ENCODE results near the gene ALDH1A1. TPM values are rescaled to one million over a fixed set of nuclear protein-coding genes. Genes with fewer than 3 reads are reported as not detected.
"Not testable (repeated sequence)": the region's sequence is repeated elsewhere in the genome, so short reads cannot be mapped to it uniquely, and the experiment has no call there.

Gene ALDH1A1
- total RNA-seq, 1 donor from 2014 or later: 136 TPM

DNA sequence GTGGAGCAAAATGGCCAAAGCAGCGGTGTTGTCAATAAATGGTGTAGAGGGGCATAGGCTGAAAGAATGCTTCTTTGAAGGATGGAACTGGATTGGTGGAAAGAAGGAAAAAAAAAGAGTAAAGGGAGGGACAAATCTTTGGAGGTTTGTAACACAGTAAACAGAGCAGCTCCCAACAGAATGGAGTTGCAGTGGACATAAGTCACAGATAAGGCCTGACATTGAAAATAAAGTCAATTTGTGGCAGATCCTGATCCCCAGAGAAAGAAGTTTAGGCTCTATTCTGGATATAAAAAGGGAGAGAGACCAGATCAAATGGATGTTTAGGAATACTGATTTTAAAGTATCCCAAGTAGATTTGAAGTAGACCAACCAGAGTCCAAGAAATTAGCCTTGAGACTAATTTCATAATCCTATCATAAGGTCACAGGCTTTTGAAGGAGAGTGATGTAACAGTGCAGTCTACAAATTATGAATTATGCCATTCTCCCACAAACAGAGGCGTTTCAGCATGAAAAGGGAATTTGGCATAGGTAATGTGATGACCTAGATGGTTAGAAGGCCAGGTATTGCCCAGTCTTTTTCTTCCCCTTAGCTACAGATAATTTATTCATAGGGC, 8.9 kb downstream of the ALDH1A1 start:
- no peak for DNase-seq (ENCODE audit: low spot score)

DNA sequence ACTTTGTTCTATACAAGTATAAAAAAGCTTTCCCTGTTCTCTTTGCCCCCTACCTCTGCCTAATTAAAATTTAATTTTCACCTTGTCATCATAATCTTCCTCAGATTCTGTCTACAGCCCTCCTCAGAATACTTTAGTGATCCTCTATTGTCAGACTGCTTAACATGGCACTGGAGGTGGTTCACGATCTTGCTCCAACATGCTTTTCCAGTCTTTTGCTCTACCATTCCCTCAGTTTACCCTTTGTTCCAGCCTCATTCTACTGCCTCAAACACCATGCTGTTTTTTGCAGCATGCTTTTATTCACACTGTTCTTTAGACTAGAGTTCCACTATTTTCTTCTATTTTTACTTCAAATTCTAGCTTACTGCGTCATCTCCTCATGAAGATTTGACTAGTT, 10.4 kb downstream of the ALDH1A1 start:
- no peak for DNase-seq (ENCODE audit: low spot score)

- not testable (repeated sequence) for DNase-seq (ENCODE audit: low spot score)
Measured at GRCh38 chr9:72939581-72939980, 13.3 kb downstream of the ALDH1A1 start.

DNA sequence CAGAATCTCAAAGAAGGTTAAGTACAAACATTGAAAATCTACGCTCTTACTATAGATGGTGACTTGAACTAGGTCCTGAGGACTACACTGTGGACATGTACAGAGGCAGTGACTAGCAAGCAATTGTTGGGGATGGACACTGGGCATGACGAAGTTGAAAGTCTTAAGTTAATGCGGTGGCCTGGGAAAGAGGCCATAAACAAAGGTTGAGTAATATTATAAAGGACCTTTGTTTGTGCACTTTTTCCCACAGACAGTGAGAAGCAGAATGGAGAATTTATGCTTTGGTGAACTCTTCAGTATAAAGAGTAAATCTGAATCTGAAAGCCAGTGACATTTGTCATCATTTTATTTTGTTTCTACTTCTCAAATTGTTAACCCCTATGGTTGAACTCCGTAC, 15.3 kb downstream of the ALDH1A1 start:
- DNase-seq (ENCODE audit: low spot score): no peak

- DNase-seq (ENCODE audit: low spot score): no peak
Measured at GRCh38 chr9:72936679-72937078, 16.2 kb downstream of the ALDH1A1 start.

DNA sequence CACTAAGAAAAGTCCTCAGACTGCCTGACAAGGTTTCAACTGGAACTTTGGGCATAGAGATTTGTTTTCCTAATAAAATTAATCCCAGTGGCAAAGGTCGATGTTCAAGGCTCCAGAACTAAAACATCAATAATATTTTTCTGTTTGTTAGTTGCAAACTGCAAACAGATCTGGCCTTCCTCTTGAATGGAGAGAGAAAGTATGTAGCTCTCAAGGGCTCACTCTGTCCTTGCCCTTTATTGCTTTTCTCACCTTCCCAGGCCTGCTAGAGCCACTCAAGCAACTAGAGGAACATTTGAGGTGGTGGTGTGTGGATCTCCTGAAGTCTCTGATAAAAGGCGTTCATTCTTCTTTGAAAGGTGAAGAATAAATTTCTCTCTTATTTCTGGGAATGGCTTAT, 16.6 kb downstream of the ALDH1A1 start:
- no peak for DNase-seq (ENCODE audit: low spot score)

DNA sequence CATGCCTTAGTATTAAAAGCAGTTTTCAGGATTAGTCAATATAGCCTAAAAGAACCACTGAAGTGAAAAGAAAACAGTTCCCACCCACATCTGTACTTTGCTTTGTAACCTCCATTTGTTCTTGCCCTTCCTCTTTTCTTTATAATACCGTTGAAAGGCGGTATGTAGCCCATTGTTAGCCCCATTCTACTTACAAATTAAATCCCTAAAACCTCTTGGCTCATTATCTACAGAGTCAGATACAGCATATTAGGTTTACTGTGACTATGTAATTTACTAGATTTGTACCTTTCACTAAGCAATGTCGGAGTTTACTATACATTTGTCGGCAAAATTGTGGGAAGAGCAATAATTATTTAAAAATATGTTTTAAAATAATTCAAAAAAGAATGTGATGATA, 17.3 kb downstream of the ALDH1A1 start:
- DNase-seq (ENCODE audit: low spot score): no peak

- no peak for DNase-seq (ENCODE audit: low spot score)
Measured at GRCh38 chr9:72933730-72934665, 18.9 kb downstream of the ALDH1A1 start.

GRCh38 chr9:72932619-72933018, 20.2 kb downstream of the ALDH1A1 start:
- no peak for DNase-seq (ENCODE audit: low spot score)

- no peak for DNase-seq (ENCODE audit: low spot score)
Measured at GRCh38 chr9:72931897-72932296, 21.0 kb downstream of the ALDH1A1 start.

DNA sequence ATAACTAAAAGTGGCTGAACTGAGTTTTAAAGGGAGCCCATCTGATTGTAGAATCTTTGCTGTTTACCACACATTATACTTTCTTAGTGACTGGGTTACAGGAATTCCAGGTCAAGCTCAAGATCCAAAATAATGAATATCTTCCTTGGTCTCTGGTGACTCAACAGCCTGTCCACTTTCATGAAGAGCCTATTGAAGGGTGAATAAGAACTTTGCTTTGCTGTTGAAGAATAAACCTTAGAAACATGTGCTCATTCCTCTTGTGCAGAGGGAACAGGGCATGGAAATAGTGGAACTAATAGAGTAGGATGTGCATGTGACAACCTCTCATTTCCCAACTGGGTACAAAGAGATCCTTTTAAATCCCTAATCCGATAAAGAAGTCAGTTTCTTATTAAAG, 21.4 kb downstream of the ALDH1A1 start:
- no peak for DNase-seq (ENCODE audit: low spot score)

DNA sequence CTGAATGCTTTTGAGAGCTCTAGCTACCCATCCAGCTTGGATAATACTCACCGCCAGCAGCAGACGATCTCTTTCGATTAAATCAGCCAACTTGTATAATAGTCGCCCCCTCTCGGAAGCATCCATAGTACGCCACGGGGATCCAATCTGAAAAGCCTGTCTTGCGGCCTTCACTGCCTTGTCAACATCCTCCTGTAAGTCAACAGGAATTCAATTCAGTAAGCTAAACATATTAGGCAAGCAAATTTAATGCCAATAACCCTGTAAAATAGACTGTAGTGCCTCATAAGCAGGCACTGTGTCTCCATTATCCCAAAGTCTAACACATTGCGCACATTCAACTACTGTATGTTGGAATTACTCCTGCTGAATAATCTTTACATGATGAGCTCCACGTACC, 22.0 kb downstream of the ALDH1A1 start:
- DNase-seq (ENCODE audit: low spot score): no peak

DNA sequence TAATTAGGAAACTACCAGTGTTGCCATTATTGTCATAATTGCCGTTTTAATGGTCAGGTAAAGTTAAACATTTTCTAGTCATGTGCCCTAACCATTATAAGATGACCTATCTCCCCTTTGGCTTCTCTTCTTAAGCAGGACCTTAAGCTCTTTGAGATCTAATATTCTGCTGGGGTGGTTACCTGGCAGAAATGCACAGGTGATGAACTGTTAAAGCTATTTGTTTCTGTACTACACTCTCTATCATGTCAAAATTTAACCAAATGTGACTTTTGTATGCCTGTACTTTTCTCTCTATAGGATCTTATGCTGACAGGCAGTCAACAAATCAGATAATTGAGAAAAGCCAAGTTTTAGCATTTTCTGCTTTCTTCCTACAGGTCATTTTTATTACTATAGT, 23.3 kb downstream of the ALDH1A1 start:
- no peak for DNase-seq (ENCODE audit: low spot score)

DNA sequence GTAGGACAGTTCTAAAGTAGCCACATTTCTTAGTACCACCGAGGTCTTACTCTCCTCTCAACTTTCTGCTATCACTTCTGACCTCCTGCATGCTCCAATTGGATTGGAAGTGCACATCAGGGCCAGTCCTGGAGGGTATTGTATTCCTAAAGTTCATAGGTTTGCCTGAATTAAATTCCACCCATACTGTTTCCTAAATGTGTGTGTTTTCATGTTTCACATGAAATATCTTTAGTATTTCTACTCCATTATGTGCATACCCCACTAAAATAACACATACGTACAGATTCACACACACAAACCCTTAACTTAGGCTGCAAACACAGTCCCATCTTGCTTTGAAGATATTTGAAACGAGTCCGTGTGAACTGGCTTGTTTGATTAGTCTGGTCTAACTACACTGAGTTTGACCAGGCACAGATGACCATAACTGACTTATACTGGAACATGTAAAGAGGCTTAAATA, 24.8 kb downstream of the ALDH1A1 start:
- DNase-seq (ENCODE audit: low spot score): no peak

GRCh38 chr9:72926506-72926905, 26.3 kb downstream of the ALDH1A1 start:
- DNase-seq (ENCODE audit: low spot score): no peak

GRCh38 chr9:72925891-72926290, 27.0 kb downstream of the ALDH1A1 start:
- DNase-seq (ENCODE audit: low spot score): no peak

GRCh38 chr9:72925126-72925789, 27.6 kb downstream of the ALDH1A1 start:
- DNase-seq (ENCODE audit: low spot score): no peak

DNA sequence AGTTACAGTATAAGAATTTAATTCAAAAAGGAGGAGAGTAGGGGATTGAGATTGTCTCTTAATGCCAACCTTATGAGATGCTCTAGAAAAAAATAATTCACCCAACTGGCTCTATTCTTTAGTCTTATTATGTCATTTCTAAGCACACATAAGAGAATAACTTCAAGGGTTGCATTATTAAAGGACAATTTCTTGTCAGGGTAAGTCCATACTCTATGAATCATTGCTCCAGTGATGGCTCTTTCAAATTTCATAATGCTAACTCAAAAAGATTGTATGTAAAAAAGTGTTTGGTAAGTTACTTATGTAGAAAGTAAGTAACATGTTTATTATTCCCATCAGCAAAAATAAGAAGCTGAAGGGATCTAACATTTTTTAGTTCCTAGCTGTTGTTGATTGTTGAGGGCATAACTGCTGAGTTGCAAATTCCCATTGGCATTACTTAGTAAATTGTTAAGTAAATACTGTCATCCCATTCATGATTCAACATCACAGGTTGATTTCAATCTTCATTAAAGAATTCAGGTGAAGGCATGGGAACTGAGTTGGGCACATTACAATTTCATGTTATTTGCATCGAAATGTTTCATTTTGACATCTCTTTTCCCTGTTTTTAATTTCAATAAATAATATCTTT, 28.6 kb downstream of the ALDH1A1 start:
- DNase-seq (ENCODE audit: low spot score): no peak

GRCh38 chr9:72923077-72923476, 29.8 kb downstream of the ALDH1A1 start:
- no peak for DNase-seq (ENCODE audit: low spot score)

DNA sequence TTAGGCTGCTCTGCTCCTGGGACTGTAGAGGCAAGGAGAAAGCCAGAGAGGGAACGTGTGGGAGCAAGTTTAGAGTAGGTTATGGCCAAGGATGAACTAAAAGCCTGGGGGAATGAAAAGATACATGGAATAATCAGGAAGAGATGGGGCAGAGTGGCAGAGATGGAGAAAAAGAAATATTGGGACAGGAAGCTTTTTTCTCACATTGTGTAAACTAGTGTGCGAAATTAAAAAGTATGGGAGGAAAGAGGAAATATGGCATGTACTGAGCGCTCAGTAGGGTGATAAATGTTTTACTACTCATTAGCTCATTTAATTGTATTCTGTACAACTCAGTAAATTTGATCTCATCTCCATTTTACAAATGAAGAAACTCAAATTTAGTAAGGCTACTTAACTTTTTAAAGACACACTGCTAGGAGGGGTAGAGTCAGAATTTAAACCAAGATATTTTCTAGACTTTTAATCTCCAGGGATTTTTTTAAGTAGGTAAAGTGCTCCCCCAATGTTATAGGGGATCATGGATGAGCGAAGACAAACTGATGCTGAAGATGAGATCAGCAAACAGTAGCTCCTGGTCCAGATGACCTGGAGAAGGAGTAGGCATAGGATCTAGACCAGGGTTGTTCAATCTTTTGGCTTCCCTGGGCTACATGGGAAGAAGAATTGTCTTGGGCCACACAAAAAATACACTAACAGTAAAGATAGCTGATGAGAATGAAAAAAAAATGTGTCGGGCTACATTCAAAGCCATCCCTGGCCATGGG, 30.8 kb downstream of the ALDH1A1 start:
- no peak for DNase-seq (ENCODE audit: low spot score)

Measured in mesenteric fat pad (tissue), 1 donor.